ENCODE results near the gene ANKFN1. TPM values are rescaled to one million over a fixed set of nuclear protein-coding genes. Genes with fewer than 3 reads are reported as not detected.
A peak's percentile ranks its signal among the peaks of the same experiment; 100 is the strongest.

Gene ANKFN1
- total RNA-seq, 6 experiments from 2014 or later, result 0.07 to 0.81 (median 0.45) TPM

DNA sequence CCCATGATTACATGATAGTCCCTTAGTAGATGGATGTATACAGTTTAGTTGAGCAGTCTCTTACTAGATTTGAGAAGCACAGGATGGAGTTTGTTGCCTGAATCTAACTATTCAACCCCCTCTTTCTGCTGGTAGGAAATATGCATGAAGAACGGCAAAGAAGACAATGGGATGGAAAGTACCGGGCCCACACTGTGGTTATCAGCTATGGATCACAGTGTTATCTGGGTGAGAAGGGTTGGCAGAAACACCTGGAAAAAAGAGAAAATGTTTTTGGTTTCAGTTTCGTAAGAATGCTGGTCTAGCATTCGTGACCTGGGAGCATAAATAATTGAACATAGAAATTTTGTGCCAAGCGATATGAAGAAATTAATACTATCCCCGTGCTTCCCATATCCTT is 53.1 kb downstream of the ANKFN1 start:
- Mint-ChIP-seq H3K4me3 (no peak overlapping the region), H3K27me3 (ENCODE audit: insufficient read depth) (peaks cover 2% of the 10 kb centered on the region; the same call in 1 of the 2 replicates), H3K4me1 (ENCODE audit: low read depth) (peaks cover 7% of the 10 kb centered on the region), H3K27ac (no peak overlapping the region), H3K36me3 (ENCODE audit: low read depth) (peaks cover 16% of the 10 kb centered on the region), H3K9me3 (peaks cover 9% of the 10 kb centered on the region)
- TF ChIP-seq, protein P1, sequence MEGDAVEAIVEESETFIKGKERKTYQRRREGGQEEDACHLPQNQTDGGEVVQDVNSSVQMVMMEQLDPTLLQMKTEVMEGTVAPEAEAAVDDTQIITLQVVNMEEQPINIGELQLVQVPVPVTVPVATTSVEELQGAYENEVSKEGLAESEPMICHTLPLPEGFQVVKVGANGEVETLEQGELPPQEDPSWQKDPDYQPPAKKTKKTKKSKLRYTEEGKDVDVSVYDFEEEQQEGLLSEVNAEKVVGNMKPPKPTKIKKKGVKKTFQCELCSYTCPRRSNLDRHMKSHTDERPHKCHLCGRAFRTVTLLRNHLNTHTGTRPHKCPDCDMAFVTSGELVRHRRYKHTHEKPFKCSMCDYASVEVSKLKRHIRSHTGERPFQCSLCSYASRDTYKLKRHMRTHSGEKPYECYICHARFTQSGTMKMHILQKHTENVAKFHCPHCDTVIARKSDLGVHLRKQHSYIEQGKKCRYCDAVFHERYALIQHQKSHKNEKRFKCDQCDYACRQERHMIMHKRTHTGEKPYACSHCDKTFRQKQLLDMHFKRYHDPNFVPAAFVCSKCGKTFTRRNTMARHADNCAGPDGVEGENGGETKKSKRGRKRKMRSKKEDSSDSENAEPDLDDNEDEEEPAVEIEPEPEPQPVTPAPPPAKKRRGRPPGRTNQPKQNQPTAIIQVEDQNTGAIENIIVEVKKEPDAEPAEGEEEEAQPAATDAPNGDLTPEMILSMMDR (IDR thresholded peaks at IDR 0.05), result no peak
- no peak for DNase-seq

DNA sequence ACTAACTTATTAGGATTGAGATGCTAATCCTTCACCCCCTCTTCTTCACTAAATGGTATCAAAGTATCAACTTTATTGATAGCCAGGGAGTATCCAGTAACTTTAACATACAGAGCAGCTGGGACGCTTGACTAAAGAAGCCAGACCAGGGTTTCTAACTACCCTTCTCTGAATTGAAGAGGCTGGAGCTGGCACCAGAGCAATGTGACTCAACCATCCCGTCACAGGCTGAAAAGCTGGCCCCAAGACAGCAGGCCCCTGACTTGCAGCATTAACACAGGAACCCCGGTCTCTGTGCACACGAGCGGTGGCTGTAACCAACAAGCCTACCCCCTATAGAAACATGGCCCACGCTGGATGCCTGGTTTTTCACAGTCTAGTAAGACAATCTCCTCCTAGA is 59.8 kb downstream of the ANKFN1 start:
- H3K27me3 Mint-ChIP-seq (ENCODE audit: insufficient read depth), result peaks cover 2% of the 10 kb centered on the region; the same call in 1 of the 2 replicates
- no peak overlapping the region for H3K27ac Mint-ChIP-seq
- no peak overlapping the region for H3K4me3 Mint-ChIP-seq
- peaks cover 5% of the 10 kb centered on the region; the same call in 1 of the 2 replicates for H3K4me1 Mint-ChIP-seq (ENCODE audit: low read depth)
- no peak for DNase-seq
- TF ChIP-seq, protein P1 (IDR thresholded peaks at IDR 0.05), result no peak
- H3K9me3 Mint-ChIP-seq, result peaks cover 8% of the 10 kb centered on the region; the same call in 1 of the 2 replicates
- peaks cover 8% of the 10 kb centered on the region; the same call in 1 of the 2 replicates for H3K36me3 Mint-ChIP-seq (ENCODE audit: low read depth)

DNA sequence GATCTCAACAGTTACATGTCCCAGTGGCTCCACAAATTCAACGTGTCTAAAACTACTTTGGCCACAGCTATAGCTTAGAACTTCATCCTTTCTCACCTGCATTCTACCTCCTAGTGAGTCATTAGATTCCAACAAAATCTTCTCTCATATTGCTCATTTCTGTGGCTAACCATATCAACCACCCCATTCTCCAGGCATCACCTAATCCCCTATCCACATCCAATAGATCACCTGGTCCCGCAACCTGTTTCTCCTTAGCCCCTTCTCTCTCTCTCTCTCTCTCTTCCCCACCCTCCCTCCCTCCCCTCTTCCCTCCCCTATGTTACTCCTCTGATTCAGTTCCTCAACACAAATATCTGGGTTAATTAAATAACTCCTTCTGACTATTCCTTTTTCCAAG is 64.6 kb downstream of the ANKFN1 start:
- peaks cover 2% of the 10 kb centered on the region; the same call in 1 of the 2 replicates for H3K27me3 Mint-ChIP-seq (ENCODE audit: insufficient read depth)
- DNase-seq, result no peak
- no peak overlapping the region for H3K27ac Mint-ChIP-seq
- TF ChIP-seq, protein P1 (IDR thresholded peaks at IDR 0.05), result no peak
- H3K4me3 Mint-ChIP-seq, result no peak overlapping the region
- no peaks in the 10 kb centered on the region for H3K9me3 Mint-ChIP-seq
- peaks cover 16% of the 10 kb centered on the region for H3K4me1 Mint-ChIP-seq (ENCODE audit: low read depth)
- H3K36me3 Mint-ChIP-seq (ENCODE audit: low read depth), result no peaks in the 10 kb centered on the region

DNA sequence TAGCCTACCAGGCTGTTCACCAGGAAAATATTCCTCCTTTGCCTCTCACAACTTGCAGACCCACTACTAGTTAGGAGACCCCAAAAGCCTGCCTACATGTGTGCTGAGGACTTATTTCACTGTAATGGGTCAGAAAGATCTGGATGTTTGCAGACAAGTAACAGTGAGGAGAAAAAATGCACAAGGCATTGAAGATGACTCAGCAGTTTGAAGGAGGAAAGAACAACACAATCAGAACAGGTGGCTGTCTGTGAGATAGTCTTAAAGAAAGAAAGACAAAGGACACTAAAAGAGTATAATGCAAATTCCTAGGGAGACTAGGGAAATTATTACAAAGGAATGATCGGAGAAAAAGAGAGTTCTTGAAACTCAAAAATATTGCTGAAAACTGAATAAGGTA is 69.0 kb downstream of the ANKFN1 start:
- TF ChIP-seq, protein P1 (IDR thresholded peaks at IDR 0.05), result no peak
- Mint-ChIP-seq H3K27me3 (ENCODE audit: insufficient read depth) (no peaks in the 10 kb centered on the region), H3K4me1 (ENCODE audit: low read depth) (peaks cover 12% of the 10 kb centered on the region), H3K9me3 (no peaks in the 10 kb centered on the region), H3K36me3 (ENCODE audit: low read depth) (no peaks in the 10 kb centered on the region), H3K4me3 (no peak overlapping the region), H3K27ac (peak overlapping the region; percentile 0; the same call in 1 of the 2 replicates)
- no peak for DNase-seq

DNA sequence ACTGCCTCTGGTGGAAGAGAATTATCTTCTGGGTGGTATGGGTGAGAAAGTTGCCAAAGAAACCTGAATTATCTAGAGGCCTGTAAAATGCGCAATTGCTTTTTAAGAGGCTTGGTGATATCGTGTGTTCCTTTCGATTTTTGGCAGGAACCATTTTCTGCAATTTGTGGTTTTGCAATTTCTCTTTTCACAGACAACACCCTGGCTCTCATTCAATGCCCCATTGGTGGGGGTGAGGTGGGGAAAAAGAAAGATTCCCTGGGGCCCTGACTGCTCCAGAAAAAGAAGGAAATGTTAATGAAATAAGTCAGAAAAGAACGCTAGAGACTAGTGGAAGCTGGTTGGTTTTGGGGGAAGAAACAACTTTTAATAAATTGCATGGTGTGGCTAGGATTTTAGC is 77.4 kb downstream of the ANKFN1 start:
- peak overlapping the region; percentile 71 for H3K27ac Mint-ChIP-seq
- H3K27me3 Mint-ChIP-seq (ENCODE audit: insufficient read depth), result no peaks in the 10 kb centered on the region
- H3K4me1 Mint-ChIP-seq (ENCODE audit: low read depth), result peaks cover 34% of the 10 kb centered on the region
- H3K36me3 Mint-ChIP-seq (ENCODE audit: low read depth), result peaks cover 5% of the 10 kb centered on the region; the same call in 1 of the 2 replicates
- peaks cover 9% of the 10 kb centered on the region for H3K9me3 Mint-ChIP-seq
- H3K4me3 Mint-ChIP-seq, result peak overlapping the region; percentile 76
- TF ChIP-seq, protein P1 (IDR thresholded peaks at IDR 0.05), result no peak
- DNase-seq, result no peak

All from HFFc6 (cell line).